Osteoblast (primary cell): Measurements from ENCODE around the gene ADGRF4. TPM values are rescaled to one million over a fixed set of nuclear protein-coding genes. Genes with fewer than 3 reads are reported as not detected.

Experiments
- DNase-seq: peaks from one replicate; pipeline ENCODE4 v3.0.0; 2011; ENCODE audit warnings: low spot score, mixed read lengths; ENCODE audit not compliant: insufficient read length; ENCODE audit errors: missing footprints
- H2AFZ ChIP-seq: 2 replicates; pipeline ENCODE4 v1.6.0; 2011; ENCODE audit warnings: mild to moderate bottlenecking, low read length
- H3K27ac ChIP-seq: 2 replicates; pipeline ENCODE4 v1.5.1; 2011; ENCODE audit warnings: mild to moderate bottlenecking, low read depth, low read length, moderate library complexity
- H3K27me3 ChIP-seq: 2 replicates; pipeline ENCODE4 v1.6.0; 2012; ENCODE audit warnings: mild to moderate bottlenecking, control low read depth, inconsistent platforms, low read length, moderate library complexity; ENCODE audit not compliant: insufficient read depth
- H3K36me3 ChIP-seq: 2 replicates; pipeline ENCODE4 v1.5.1; 2011; ENCODE audit warnings: mild to moderate bottlenecking, low read length, control low read depth, moderate library complexity; ENCODE audit not compliant: insufficient read depth
- H3K4me1 ChIP-seq: 2 replicates; pipeline ENCODE4 v1.5.1; 2011; ENCODE audit warnings: mild to moderate bottlenecking, low read length, control low read depth, moderate library complexity; ENCODE audit not compliant: insufficient read depth
- H3K4me2 ChIP-seq: 2 replicates; pipeline ENCODE4 v1.6.0; 2011; ENCODE audit warnings: mild to moderate bottlenecking, low read length; ENCODE audit not compliant: insufficient read depth
- H3K4me3 ChIP-seq: fragments of 200-600 bp; sonication (generic); 3 replicates; pipeline ENCODE4 v1.5.1; 2012; ENCODE audit warnings: mild to moderate bottlenecking, low read length, inconsistent platforms; ENCODE audit not compliant: insufficient read depth
- H3K79me2 ChIP-seq: 2 replicates; pipeline ENCODE4 v1.6.0; 2012; ENCODE audit warnings: mild to moderate bottlenecking, low read length, control low read depth, inconsistent platforms; ENCODE audit not compliant: insufficient read depth
- H3K9me3 ChIP-seq: 2 replicates; pipeline ENCODE4 v1.5.1; 2011; ENCODE audit warnings: low read depth, low read length, control low read depth
- H4K20me1 ChIP-seq: 2 replicates; pipeline ENCODE4 v1.6.0; 2012; ENCODE audit warnings: mild to moderate bottlenecking, low read length, control low read depth; ENCODE audit not compliant: insufficient read depth
- CTCF ChIP-seq: IDR thresholded peaks from 2 replicates; pipeline ENCODE4 v1.5.1; 2011; ENCODE audit warnings: mild to moderate bottlenecking, low read depth, low read length, moderate library complexity; ENCODE audit errors: extremely low read depth
- total RNA-seq: library from RNA; depleted of rRNA; stranded (reverse); fragments of >200 nt; gene quantifications from 2 replicates; pipeline ENCODE4 v1.2.3, GENCODE V29; 2012

Gene ADGRF4
- total RNA-seq, 1 donor: under 0.01 TPM

- Histone ChIP-seq H3K79me2 (no peaks in the 10 kb centered on the region), H3K9me3 (no peaks in the 10 kb centered on the region), H3K36me3 (no peaks in the 10 kb centered on the region), H3K27ac (no peak overlapping the region), H3K4me3 (no peak overlapping the region), H3K4me2 (no peak overlapping the region), H4K20me1 (no peaks in the 10 kb centered on the region), H3K4me1 (no peaks in the 10 kb centered on the region), H2AFZ (no peak overlapping the region), H3K27me3 (no peaks in the 10 kb centered on the region)
- DNase-seq: no peak
- no peak for TF ChIP-seq CTCF
These were observed 61.0 kb downstream of the ADGRF4 start for GRCh38 chr6:47759364-47759763.

- no peaks in the 10 kb centered on the region for H3K36me3 ChIP-seq
- no peak overlapping the region for H3K27ac ChIP-seq
- TF ChIP-seq CTCF: no peak
- no peaks in the 10 kb centered on the region for H3K79me2 ChIP-seq
- no peaks in the 10 kb centered on the region for H3K4me1 ChIP-seq
- no peak overlapping the region for H3K4me2 ChIP-seq
- no peak for DNase-seq
- no peak overlapping the region for H3K4me3 ChIP-seq
- H3K9me3 ChIP-seq: no peaks in the 10 kb centered on the region
- no peaks in the 10 kb centered on the region for H3K27me3 ChIP-seq
- H4K20me1 ChIP-seq: no peaks in the 10 kb centered on the region
- no peak overlapping the region for H2AFZ ChIP-seq
These were observed 64.1 kb downstream of the ADGRF4 start for GRCh38 chr6:47762502-47762901.

- Histone ChIP-seq H2AFZ (no peak overlapping the region), H3K9me3 (no peaks in the 10 kb centered on the region), H3K79me2 (no peaks in the 10 kb centered on the region), H3K4me3 (no peak overlapping the region), H3K4me2 (no peak overlapping the region), H4K20me1 (no peaks in the 10 kb centered on the region), H3K36me3 (no peaks in the 10 kb centered on the region), H3K4me1 (no peaks in the 10 kb centered on the region), H3K27me3 (no peaks in the 10 kb centered on the region), H3K27ac (no peak overlapping the region)
- no peak for TF ChIP-seq CTCF
- no peak for DNase-seq
These were observed 68.1 kb downstream of the ADGRF4 start for GRCh38 chr6:47766445-47766844.

- H3K4me1 ChIP-seq: no peaks in the 10 kb centered on the region
- H3K4me2 ChIP-seq: no peak overlapping the region
- H3K4me3 ChIP-seq: no peak overlapping the region
- no peaks in the 10 kb centered on the region for H3K79me2 ChIP-seq
- H3K9me3 ChIP-seq: no peaks in the 10 kb centered on the region
- H4K20me1 ChIP-seq: no peaks in the 10 kb centered on the region
- no peak overlapping the region for H2AFZ ChIP-seq
- H3K27ac ChIP-seq: no peak overlapping the region
- no peaks in the 10 kb centered on the region for H3K27me3 ChIP-seq
- no peaks in the 10 kb centered on the region for H3K36me3 ChIP-seq
- no peak for TF ChIP-seq CTCF
- no peak for DNase-seq
These were observed 68.7 kb downstream of the ADGRF4 start for GRCh38 chr6:47767102-47767501.
